Effector CD8-positive, alpha-beta T cell (primary cell): ENCODE data around the gene POLR2H.

Experiments used
- DNase-seq: peaks from one replicate; lab custom pipeline; 2025; lab: John Stamatoyannopoulos, UW

The POLR2H gene

GRCh38 chr3:184387174-184387714 lies 25.7 kb downstream of the POLR2H start:
- no peak for DNase-seq

GRCh38 chr3:184388164-184388935 lies 26.8 kb downstream of the POLR2H start:
- DNase-seq: no peak

GRCh38 chr3:184388936-184389230 lies 27.4 kb downstream of the POLR2H start:
- no peak for DNase-seq

- DNase-seq: no peak
Observed at GRCh38 chr3:184389384-184389783, 27.9 kb downstream of the POLR2H start.

- no peak for DNase-seq
Observed at GRCh38 chr3:184389935-184390528, 28.5 kb downstream of the POLR2H start.

GRCh38 chr3:184391266-184391665 lies 29.8 kb downstream of the POLR2H start:
- DNase-seq: no peak

GRCh38 chr3:184395320-184395660 lies 33.8 kb downstream of the POLR2H start:
- no peak for DNase-seq

GRCh38 chr3:184399410-184399809 lies 37.9 kb downstream of the POLR2H start:
- DNase-seq: no peak

- no peak for DNase-seq
Observed at GRCh38 chr3:184405075-184406030, 43.8 kb downstream of the POLR2H start.

GRCh38 chr3:184409331-184409926 lies 47.9 kb downstream of the POLR2H start:
- no peak for DNase-seq

GRCh38 chr3:184409946-184410500 lies 48.5 kb downstream of the POLR2H start:
- no peak for DNase-seq

- DNase-seq: no peak
Observed at GRCh38 chr3:184414418-184415202, 53.1 kb downstream of the POLR2H start.

- DNase-seq: no peak
Observed at GRCh38 chr3:184415203-184415490, 53.6 kb downstream of the POLR2H start.

- peak; percentile 51 for DNase-seq
Observed at GRCh38 chr3:184417619-184418327, 56.3 kb downstream of the POLR2H start.
